ENCODE results near the gene SMIM22. TPM values are rescaled to one million over a fixed set of nuclear protein-coding genes. Genes with fewer than 3 reads are reported as not detected.

Gene SMIM22
- total RNA-seq, 3 donors from 2014 or later = 49.0 to 58.7 TPM; not detected in 1

GRCh38 chr16:4765511-4766474, 29.4 kb upstream of the SMIM22 start:
- H3K4me3 ChIP-seq = peak overlapping the region; percentile 83 to 93 (median 87)
- H3K4me1 ChIP-seq = peaks cover 6 to 14% of the 10 kb centered on the region in 2 donors
- no peak for TF ChIP-seq CTCF (IDR thresholded peaks at IDR 0.05)
- no peak for DNase-seq (ENCODE audit: low spot score in 2 of 2)
- no peaks in the 10 kb centered on the region for H3K27me3 ChIP-seq
- peak overlapping the region in 1 of 2 donors; percentile 89 for H3K27ac ChIP-seq
- no peaks in the 10 kb centered on the region for H3K9me3 ChIP-seq
- peaks cover under 1% of the 10 kb centered on the region for H3K36me3 ChIP-seq
- intact Hi-C loops (cut with DNase I; ENCODE audit: low total_unique reads) = no loop called here

- H3K4me1 ChIP-seq = peaks cover 6 to 14% of the 10 kb centered on the region in 2 donors
- H3K9me3 ChIP-seq = no peaks in the 10 kb centered on the region
- peak; percentile 98 for DNase-seq (ENCODE audit: low spot score in 2 of 2)
- intact Hi-C loops (cut with DNase I; ENCODE audit: low total_unique reads) = no loop called here
- peak within 1 kb of the TSS; percentile 89 to 93 for H3K27ac ChIP-seq
- no peak for TF ChIP-seq CTCF (IDR thresholded peaks at IDR 0.05)
- TF ChIP-seq POLR2AphosphoS5 (IDR thresholded peaks at IDR 0.05) = peak; percentile 64 to 73 (median 69)
- H3K27me3 ChIP-seq = no peaks in the 10 kb centered on the region
- peak within 1 kb of the TSS; percentile 83 to 93 (median 87) for H3K4me3 ChIP-seq
- H3K36me3 ChIP-seq = no peaks in the 10 kb centered on the region
These were observed 28.1 kb upstream of the SMIM22 start, which contains the start of gene ZNF500 for GRCh38 chr16:4766875-4767628. Gene ZNF500, minus strand, starts transcription at chr16:4767162. Its CDS starts 1,184 bp downstream, at chr16:4765978.

- DNase-seq (ENCODE audit: low spot score in 2 of 2) = peak in 1 of 2 donors; percentile 64
- Histone ChIP-seq H3K9me3 (no peaks in the 10 kb centered on the region), H3K36me3 (no peaks in the 10 kb centered on the region), H3K4me3 (peak overlapping the region; percentile 52 to 87 (median 83)), H3K27me3 (no peaks in the 10 kb centered on the region), H3K27ac (peak overlapping the region; percentile 89 to 93), H3K4me1 (peaks cover 6 to 14% of the 10 kb centered on the region in 2 donors)
- no peak for TF ChIP-seq POLR2AphosphoS5 (IDR thresholded peaks at IDR 0.05)
- TF ChIP-seq POLR2A (IDR thresholded peaks at IDR 0.05) = no peak
- TF ChIP-seq CTCF (IDR thresholded peaks at IDR 0.05) = no peak
- intact Hi-C loops (cut with DNase I; ENCODE audit: low total_unique reads) = no loop called here
These were observed 27.2 kb upstream of the SMIM22 start for GRCh38 chr16:4767872-4768548.

- peak overlapping the region; percentile 89 to 93 for H3K27ac ChIP-seq
- intact Hi-C loops (cut with DNase I; ENCODE audit: low total_unique reads) = no loop called here
- TF ChIP-seq CTCF (IDR thresholded peaks at IDR 0.05) = no peak
- TF ChIP-seq POLR2AphosphoS5 (IDR thresholded peaks at IDR 0.05) = peak; percentile 74 to 94 (median 87)
- peak; percentile 90 for TF ChIP-seq POLR2A (IDR thresholded peaks at IDR 0.05)
- H3K4me3 ChIP-seq = peak overlapping the region; percentile 52 to 87 (median 83)
- peaks cover 6 to 14% of the 10 kb centered on the region in 2 donors for H3K4me1 ChIP-seq
- DNase-seq (ENCODE audit: low spot score in 2 of 2) = peak; percentile 96 to 98
- H3K36me3 ChIP-seq = no peaks in the 10 kb centered on the region
- H3K9me3 ChIP-seq = no peaks in the 10 kb centered on the region
- H3K27me3 ChIP-seq = no peaks in the 10 kb centered on the region
These were observed 26.4 kb upstream of the SMIM22 start for GRCh38 chr16:4768549-4769305.
